H1 (cell line): ENCODE measurements around the gene PID1. TPM values are rescaled to one million over a fixed set of nuclear protein-coding genes. Genes with fewer than 3 reads are reported as not detected.

Source experiments
- CBX8 ChIP-seq: fragments of 300-800, 300-1000 bp; sonication (generic); IDR thresholded peaks from 2 replicates; pipeline ENCODE4 v1.7.1; 2016; ENCODE audit warnings: low read depth, low read length, borderline replicate concordance
- polyA plus RNA-seq, 7 experiments: library from polyadenylated mRNA; depleted of rRNA in 3 of 7; stranded (reverse) in 5 of 7; unstranded in 2 of 7; fragments of >200 nt in 5 of 7; fragments of 200-250 nt in 2 of 7; gene quantifications; 1 replicate in 5 of 7; 2 replicates in 1 of 7; 4 replicates in 1 of 7; pipeline versions ENCODE4 v1.2.1 to v1.2.3, GENCODE V29; 2011 to 2013; ENCODE audit warnings: missing spikeins in 2 of 7, mixed read lengths in 2 of 7
- total RNA-seq: library from RNA; stranded (reverse); fragmentation: NEBNext Ultra II Directional; extraction: Animal tissue kit (Norgen Biotek cat#: 25700); gene quantifications from 2 replicates; pipeline ENCODE4 v1.2.1, GENCODE V29; 2021

PID1 gene
- total and polyA plus RNA-seq, 2 of the 8 experiments (the other 6 are each of a cell fraction or from before 2014, with no cell fraction given): 1.5 to 3.3 TPM

DNA sequence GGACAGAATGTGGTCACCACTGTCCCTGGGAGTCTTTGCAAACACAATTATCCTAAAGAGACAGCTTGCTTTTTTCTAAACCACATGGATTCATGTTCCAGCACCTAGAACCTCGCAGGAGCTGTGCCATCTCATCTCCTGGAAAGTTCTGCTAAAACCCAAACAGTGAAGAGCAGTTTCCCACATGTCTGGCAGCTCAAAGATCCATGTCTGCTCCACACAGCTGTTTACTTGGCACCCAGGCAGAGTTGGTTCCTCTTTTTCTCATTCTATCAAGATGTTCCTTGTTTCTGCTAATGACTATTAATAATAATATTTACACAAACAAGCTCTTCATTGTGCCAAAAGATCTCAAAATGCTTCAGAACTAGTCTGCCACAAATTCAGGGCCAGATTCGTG is 30.1 kb upstream of the PID1 start (continued):
- no peak for TF ChIP-seq CBX8
